Neuronal stem cell (in vitro differentiated cells): ENCODE results near the gene STRBP.

Experiments
- DNase-seq: peaks from one replicate; pipeline ENCODE4 v3.0.0-alpha.2; 2013; ENCODE audit warnings: low spot score
- H2AFZ ChIP-seq: one replicate; pipeline ENCODE4 v1.6.1; 2013; ENCODE audit warnings: mild to moderate bottlenecking, low read length, inconsistent platforms
- H2AK5ac ChIP-seq: 2 replicates; pipeline ENCODE4 v1.6.1; 2013; ENCODE audit warnings: low read depth, mild to moderate bottlenecking, inconsistent platforms, low read length, moderate library complexity, mixed read lengths
- H2BK120ac ChIP-seq: 2 replicates; pipeline ENCODE4 v1.6.1; 2013; ENCODE audit warnings: low read depth, mild to moderate bottlenecking, inconsistent platforms, low read length, moderate library complexity, mixed read lengths
- H2BK12ac ChIP-seq: one replicate; pipeline ENCODE4 v1.6.1; 2013; ENCODE audit warnings: low read length, inconsistent platforms
- H2BK15ac ChIP-seq: 2 replicates; pipeline ENCODE4 v1.6.1; 2013; ENCODE audit warnings: mild to moderate bottlenecking, low read length, inconsistent platforms, mixed read lengths
- H2BK5ac ChIP-seq: one replicate; pipeline ENCODE4 v1.6.1; 2013; ENCODE audit warnings: inconsistent platforms, mild to moderate bottlenecking, low read length, moderate library complexity
- H3K14ac ChIP-seq: one replicate; pipeline ENCODE4 v1.6.1; 2013; ENCODE audit warnings: low read length, inconsistent platforms
- H3K18ac ChIP-seq: 2 replicates; pipeline ENCODE4 v1.6.1; 2013; ENCODE audit warnings: low read length, inconsistent platforms
- H3K23ac ChIP-seq: 2 replicates; pipeline ENCODE4 v1.6.1; 2013; ENCODE audit warnings: low read depth, mild to moderate bottlenecking, mixed read lengths, low read length, inconsistent platforms; ENCODE audit not compliant: poor library complexity
- H3K27ac ChIP-seq: replicated peaks from 3 replicates; pipeline ENCODE4 v1.5.1; 2013; ENCODE audit warnings: low read length, inconsistent platforms
- H3K27me3 ChIP-seq, 3 experiments: 2 replicates each; pipeline ENCODE4 v1.6.1; 2013; ENCODE audit warnings: low read length in 3 of 3, mild to moderate bottlenecking in 2 of 3, inconsistent platforms in 1 of 3, low read depth in 1 of 3, mixed read lengths in 1 of 3, moderate library complexity in 1 of 3; ENCODE audit not compliant: control insufficient read depth in 3 of 3, insufficient read depth in 3 of 3
- H3K36me3 ChIP-seq, 2 donors: replicated peaks in 1 of 2; 2 replicates each; pipeline ENCODE4 v1.6.1; 2013; ENCODE audit warnings: low read length in 2 of 2; ENCODE audit not compliant: control insufficient read depth in 2 of 2, insufficient read depth in 2 of 2
- H3K4ac ChIP-seq: 2 replicates; pipeline ENCODE4 v1.6.1; 2013; ENCODE audit warnings: inconsistent platforms, mild to moderate bottlenecking, low read length, moderate library complexity
- H3K4me1 ChIP-seq, 2 donors: 1 replicate in 1 of 2; 2 replicates in 1 of 2; pipeline ENCODE4 v1.6.1; 2013; ENCODE audit warnings: low read length in 2 of 2, low read depth in 1 of 2; ENCODE audit not compliant: control insufficient read depth in 2 of 2, insufficient read depth in 1 of 2
- H3K4me2 ChIP-seq: one replicate; pipeline ENCODE4 v1.6.1; 2013; ENCODE audit warnings: mild to moderate bottlenecking, low read length, inconsistent platforms; ENCODE audit not compliant: insufficient read depth, poor library complexity, severe bottlenecking
- H3K4me3 ChIP-seq, 2 donors: 2 replicates each; pipeline ENCODE4 v1.5.1; 2013; ENCODE audit warnings: low read length in 2 of 2, mild to moderate bottlenecking in 2 of 2, inconsistent platforms in 1 of 2, moderate library complexity in 1 of 2
- H3K79me1 ChIP-seq: one replicate; pipeline ENCODE4 v1.6.1; 2013; ENCODE audit warnings: low read depth, mild to moderate bottlenecking, inconsistent platforms, low read length, moderate library complexity
- H3K9ac ChIP-seq: one replicate; pipeline ENCODE4 v1.6.1; 2013; ENCODE audit warnings: mild to moderate bottlenecking, low read depth, low read length, inconsistent platforms; ENCODE audit not compliant: poor library complexity
- H3K9me3 ChIP-seq, 2 donors: replicated peaks in 1 of 2; 2 replicates each; pipeline versions ENCODE3 to v1.6.1; 2013; ENCODE audit warnings: low read length in 2 of 2, mild to moderate bottlenecking in 2 of 2, inconsistent platforms in 1 of 2, low read depth in 1 of 2, mixed read lengths in 1 of 2, moderate library complexity in 1 of 2; ENCODE audit not compliant: control insufficient read depth in 2 of 2, insufficient read depth in 1 of 2
- H4K8ac ChIP-seq: one replicate; pipeline ENCODE4 v1.6.1; 2013; ENCODE audit warnings: low read depth, mild to moderate bottlenecking, inconsistent platforms, low read length, moderate library complexity
- H4K91ac ChIP-seq: one replicate; pipeline ENCODE4 v1.6.1; 2013; ENCODE audit warnings: low read length, low read depth, mild to moderate bottlenecking, inconsistent platforms; ENCODE audit not compliant: poor library complexity
- WGBS, 2 donors: extraction: QIAGEN DNeasy Blood & Tissue Kit; methylation state at CpG; one replicate each; pipeline ENCODE4 v1.1.7; 2013; ENCODE audit warnings: missing lambda C conversion rate in 2 of 2, mixed read lengths in 1 of 2; ENCODE audit not compliant: insufficient read length in 2 of 2, insufficient replicate concordance in 1 of 2; ENCODE audit errors: extremely low coverage in 2 of 2; 5-methylcytosine and 5-hydroxymethylcytosine counted together

Gene STRBP

DNA sequence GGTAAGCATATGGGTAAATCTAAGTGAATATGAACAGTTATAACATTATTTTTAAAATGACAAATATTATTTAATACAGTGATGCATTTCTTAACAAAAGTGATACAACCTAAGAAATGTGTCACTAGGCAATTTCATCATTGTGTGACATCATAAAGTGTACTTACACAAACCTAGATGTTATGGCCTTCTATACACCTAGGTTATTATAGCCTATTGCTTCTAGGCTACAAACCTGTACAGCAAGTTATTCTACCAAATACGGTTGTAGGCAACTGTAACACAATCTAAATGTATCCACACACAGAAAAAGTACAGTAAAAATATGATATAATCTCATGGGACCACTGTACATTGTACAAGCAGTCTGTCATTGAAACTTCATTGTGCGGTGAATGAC, 48.3 kb downstream of the STRBP start:
- WGBS, 2 donors, result no CpG with 5 or more reads among the region's 2 CpGs
- Histone ChIP-seq H2BK12ac (no peak overlapping the region), H2BK5ac (no peak overlapping the region), H3K4me3 (no peak overlapping the region), H3K4me2 (no peak overlapping the region), H3K36me3 (no peaks in the 10 kb centered on the region), H3K23ac (no peak overlapping the region), H3K27ac (no peak overlapping the region), H2AFZ (no peak overlapping the region), H3K9ac (no peak overlapping the region), H4K91ac (no peak overlapping the region), H2BK15ac (no peak overlapping the region), H2BK120ac (no peak overlapping the region), H3K14ac (no peak overlapping the region), H3K27me3 (no peaks in the 10 kb centered on the region), H3K4ac (no peak overlapping the region), H3K4me1 (no peaks in the 10 kb centered on the region), H3K79me1 (no peaks in the 10 kb centered on the region), H2AK5ac (no peak overlapping the region), H4K8ac (no peak overlapping the region), H3K18ac (no peak overlapping the region), H3K9me3 (no peaks in the 10 kb centered on the region)
- no peak for DNase-seq

DNA sequence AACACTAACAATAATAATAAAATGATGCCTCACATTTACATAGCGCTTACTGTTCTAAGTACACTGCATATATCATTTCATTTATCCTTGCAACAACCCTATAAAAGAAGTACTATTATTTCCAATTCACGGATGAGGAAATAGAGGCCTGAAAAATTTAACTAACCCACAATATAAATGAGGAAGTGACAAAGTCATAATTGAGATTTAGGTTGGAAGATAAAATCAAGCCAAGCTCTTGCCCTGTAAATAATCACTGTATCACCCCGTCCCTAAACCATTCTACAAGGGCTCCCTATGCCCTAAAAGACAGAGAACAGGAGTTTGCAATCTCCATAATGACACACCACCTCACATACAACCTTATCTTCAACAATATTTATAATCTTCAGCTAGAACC, 49.6 kb downstream of the STRBP start:
- Histone ChIP-seq H2BK120ac (no peak overlapping the region), H3K9ac (no peak overlapping the region), H3K23ac (no peak overlapping the region), H2AFZ (no peak overlapping the region), H2BK15ac (no peak overlapping the region), H3K79me1 (no peaks in the 10 kb centered on the region), H3K14ac (no peak overlapping the region), H4K8ac (no peak overlapping the region), H3K27ac (no peak overlapping the region), H3K4me1 (no peaks in the 10 kb centered on the region), H2AK5ac (no peak overlapping the region), H3K4me2 (no peak overlapping the region), H3K27me3 (no peaks in the 10 kb centered on the region), H4K91ac (no peak overlapping the region), H2BK5ac (no peak overlapping the region), H2BK12ac (no peak overlapping the region), H3K18ac (no peak overlapping the region), H3K9me3 (no peaks in the 10 kb centered on the region), H3K36me3 (no peaks in the 10 kb centered on the region), H3K4ac (no peak overlapping the region), H3K4me3 (no peak overlapping the region)
- no peak for DNase-seq
- WGBS, 2 donors, result no CpG with 5 or more reads among the region's 3 CpGs

DNA sequence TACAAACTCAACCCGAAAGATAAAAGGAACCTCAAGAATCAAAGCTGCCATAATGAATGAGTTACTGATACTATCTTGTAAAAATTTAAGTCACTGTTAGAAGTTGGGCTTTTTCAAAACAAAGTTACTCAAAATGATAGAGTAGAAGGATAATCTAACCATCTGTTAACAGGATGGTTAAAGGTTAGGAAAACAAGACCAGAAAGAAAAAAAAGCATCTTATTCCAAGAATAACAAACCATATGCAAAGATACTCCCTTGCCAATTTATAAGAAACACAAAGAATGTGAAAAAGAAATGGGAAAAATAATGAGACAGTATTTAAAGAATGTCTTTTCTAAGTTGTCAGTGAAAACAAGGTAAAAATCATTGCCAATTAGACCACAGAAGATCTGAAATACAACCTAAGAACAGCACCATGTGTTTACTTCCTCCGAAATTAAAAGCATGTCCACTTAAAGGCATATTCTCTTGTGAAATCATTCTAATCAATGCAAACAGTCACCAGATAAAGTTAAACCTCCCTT, 51.2 kb downstream of the STRBP start:
- H3K4me1 ChIP-seq, result no peaks in the 10 kb centered on the region
- H3K4me2 ChIP-seq, result no peak overlapping the region
- H2BK120ac ChIP-seq, result no peak overlapping the region
- no peak overlapping the region for H3K9ac ChIP-seq
- no peak for DNase-seq
- no peak overlapping the region for H3K27ac ChIP-seq
- H3K14ac ChIP-seq, result no peak overlapping the region
- H3K79me1 ChIP-seq, result peaks cover 2% of the 10 kb centered on the region
- H3K18ac ChIP-seq, result no peak overlapping the region
- no peak overlapping the region for H2AFZ ChIP-seq
- no peak overlapping the region for H3K23ac ChIP-seq
- no peak overlapping the region for H2AK5ac ChIP-seq
- H2BK5ac ChIP-seq, result no peak overlapping the region
- no peaks in the 10 kb centered on the region for H3K36me3 ChIP-seq
- H3K4ac ChIP-seq, result no peak overlapping the region
- no peaks in the 10 kb centered on the region for H3K9me3 ChIP-seq
- no peak overlapping the region for H4K91ac ChIP-seq
- no peaks in the 10 kb centered on the region for H3K27me3 ChIP-seq
- H2BK12ac ChIP-seq, result no peak overlapping the region
- H4K8ac ChIP-seq, result no peak overlapping the region
- H2BK15ac ChIP-seq, result no peak overlapping the region
- no CpG with 5 or more reads among the region's 2 CpGs for WGBS, 2 donors
- H3K4me3 ChIP-seq, result no peak overlapping the region

DNA sequence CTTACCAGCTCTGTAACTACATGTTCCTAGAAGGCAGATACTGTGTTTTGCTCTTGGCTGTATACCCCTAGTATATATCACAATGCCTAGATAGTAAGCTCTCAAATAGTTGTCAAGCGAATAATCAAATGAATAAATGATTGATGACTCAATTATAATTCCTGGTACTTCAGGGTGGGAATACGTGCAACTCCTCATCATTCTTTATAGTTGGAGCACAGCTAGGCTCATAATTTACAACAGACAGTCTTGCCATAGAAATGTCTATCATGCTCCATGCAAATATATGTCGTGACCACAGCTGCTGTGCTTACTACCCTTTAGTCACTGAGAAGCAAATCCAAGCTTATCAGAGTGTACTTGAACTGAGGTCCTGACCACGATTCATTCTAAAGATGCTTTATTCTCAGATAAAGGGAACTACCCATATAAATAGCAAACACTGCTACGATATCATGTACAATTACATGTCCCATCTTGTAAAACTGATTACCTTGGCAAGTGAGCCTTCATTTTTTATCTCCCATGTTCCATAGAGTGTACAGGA, 52.1 kb downstream of the STRBP start:
- Histone ChIP-seq H2AK5ac (no peak overlapping the region), H3K9ac (no peak overlapping the region), H3K4ac (no peak overlapping the region), H3K23ac (no peak overlapping the region), H3K4me1 (no peaks in the 10 kb centered on the region), H3K14ac (no peak overlapping the region), H3K18ac (no peak overlapping the region), H3K79me1 (peaks cover 2% of the 10 kb centered on the region), H2BK120ac (no peak overlapping the region), H2BK15ac (no peak overlapping the region), H3K9me3 (no peaks in the 10 kb centered on the region), H2BK12ac (no peak overlapping the region), H3K36me3 (no peaks in the 10 kb centered on the region), H2AFZ (no peak overlapping the region), H3K27me3 (no peaks in the 10 kb centered on the region), H3K27ac (no peak overlapping the region), H4K91ac (no peak overlapping the region), H3K4me3 (no peak overlapping the region), H2BK5ac (no peak overlapping the region), H4K8ac (no peak overlapping the region), H3K4me2 (no peak overlapping the region)
- DNase-seq, result no peak
- WGBS, 2 donors, result no CpG with 5 or more reads among the region's 5 CpGs
